GM18526 (cell line): ENCODE measurements around the gene MTF2.

Source experiments
- POLR2A ChIP-seq: IDR thresholded peaks from 3 replicates; pipeline ENCODE4 v1.6.1; 2011; ENCODE audit not compliant: insufficient read length; ENCODE audit errors: extremely low read depth

The MTF2 gene

GRCh38 chr1:93078986-93079654, at the start of gene MTF2:
TSS of gene MTF2 (plus strand) at chr1:93079283. CDS start at chr1:93079527, 244 bp downstream.
- peak; percentile 95 for TF ChIP-seq POLR2A

DNA sequence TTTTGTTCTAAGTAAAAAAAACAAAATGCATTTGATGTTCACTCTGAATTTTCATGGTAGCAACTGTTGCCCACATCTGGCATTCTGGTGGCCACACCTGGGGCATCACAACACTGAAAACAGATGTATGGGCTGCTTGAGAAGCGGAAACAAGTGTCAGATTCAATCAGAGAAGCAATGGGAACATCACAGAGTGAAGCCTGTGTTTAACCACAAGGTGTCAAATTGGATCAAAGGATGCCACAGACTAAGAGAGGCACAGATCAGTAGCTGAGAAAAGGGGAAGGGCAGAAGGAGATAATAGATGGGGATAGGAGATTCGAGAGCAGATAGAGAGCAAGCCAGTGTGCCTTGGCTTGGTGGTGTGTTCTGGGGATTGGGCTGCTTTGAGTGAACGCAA, 49.8 kb upstream of the MTF2 start:
- TF ChIP-seq POLR2A: no peak

DNA sequence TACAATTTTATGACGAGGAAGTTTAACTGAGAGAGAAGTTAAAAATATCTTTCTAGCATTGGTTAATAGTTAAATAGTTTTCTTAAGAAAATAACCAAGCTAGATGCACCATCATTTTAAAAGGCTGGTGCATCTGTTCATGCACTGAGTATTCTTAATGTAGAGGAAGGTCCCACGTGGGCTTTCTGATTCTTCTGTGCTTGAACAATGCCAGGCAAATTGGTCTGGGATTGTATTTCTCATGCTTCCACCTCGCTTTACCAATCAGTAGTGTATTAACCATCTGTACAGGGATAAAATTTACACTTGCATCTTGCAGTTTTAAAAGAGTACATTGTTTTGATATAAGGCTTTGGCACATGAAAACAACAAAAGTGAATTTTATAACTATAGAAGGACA, 47.4 kb upstream of the MTF2 start:
- no peak for TF ChIP-seq POLR2A

DNA sequence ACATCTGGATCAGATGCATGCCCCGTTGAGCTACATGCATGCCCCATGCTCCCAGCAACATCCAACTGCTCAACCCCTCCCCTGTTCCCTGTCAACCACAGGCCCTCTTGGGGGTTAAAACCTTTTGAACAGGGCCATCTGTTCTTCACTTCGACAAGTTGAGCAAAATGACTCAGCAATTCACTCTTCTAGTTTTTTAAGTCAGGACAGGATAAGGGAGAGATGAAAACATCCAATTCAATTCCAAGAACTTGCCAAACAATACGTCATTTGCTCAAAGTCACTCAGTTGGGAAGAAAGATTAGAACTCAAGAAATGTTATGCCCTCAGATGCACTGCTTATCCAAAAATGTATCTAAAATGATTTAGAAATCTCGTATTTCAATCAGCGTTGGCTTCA, 46.1 kb upstream of the MTF2 start:
- TF ChIP-seq POLR2A: no peak

DNA sequence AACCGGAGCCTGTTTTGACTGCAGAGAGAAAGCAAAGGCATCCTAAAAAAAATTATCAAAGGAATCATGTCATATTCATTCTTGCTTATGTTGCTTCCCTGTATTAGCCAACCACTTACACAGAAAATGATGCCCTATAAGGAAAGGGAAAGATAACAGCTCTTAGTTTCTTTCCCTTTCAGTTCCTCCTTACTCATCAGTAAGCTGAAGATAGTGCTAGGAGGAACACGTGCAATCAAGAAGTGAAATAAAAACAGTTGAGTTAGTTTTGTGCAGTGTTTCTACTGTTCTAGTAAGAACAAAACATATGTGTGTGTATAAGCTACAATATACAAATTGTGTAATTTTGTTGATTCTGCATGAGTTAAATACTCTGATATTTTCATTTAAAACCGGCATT, 45.3 kb upstream of the MTF2 start:
- no peak for TF ChIP-seq POLR2A

GRCh38 chr1:93034397-93034796, 44.7 kb upstream of the MTF2 start:
- TF ChIP-seq POLR2A: no peak

- no peak for TF ChIP-seq POLR2A
Measured at GRCh38 chr1:93036672-93037071, 42.4 kb upstream of the MTF2 start.

- TF ChIP-seq POLR2A: no peak
Measured at GRCh38 chr1:93042187-93043056, 36.7 kb upstream of the MTF2 start.

GRCh38 chr1:93043057-93043557, 36.0 kb upstream of the MTF2 start:
- TF ChIP-seq POLR2A: no peak

DNA sequence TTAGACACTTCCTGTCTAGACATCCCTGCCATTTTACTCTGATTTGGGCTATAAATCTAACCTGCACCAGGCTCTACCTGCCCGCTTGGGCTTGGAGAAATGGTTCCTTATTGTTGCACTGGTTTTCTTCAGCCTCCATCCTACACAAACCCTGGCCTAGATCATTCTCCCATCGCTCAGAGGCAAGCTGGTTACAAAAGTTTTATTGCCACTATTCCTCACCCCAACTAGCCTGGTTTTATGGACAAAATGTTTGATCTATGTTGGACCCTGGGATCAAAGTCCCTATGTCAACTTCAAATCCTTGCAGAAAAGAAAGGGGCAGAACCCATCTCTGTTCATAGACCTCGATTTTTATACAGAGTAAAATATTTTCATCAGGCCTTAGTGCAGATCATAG, 31.5 kb upstream of the MTF2 start:
- TF ChIP-seq POLR2A: no peak

GRCh38 chr1:93051961-93052360, 27.1 kb upstream of the MTF2 start:
- TF ChIP-seq POLR2A: no peak

DNA sequence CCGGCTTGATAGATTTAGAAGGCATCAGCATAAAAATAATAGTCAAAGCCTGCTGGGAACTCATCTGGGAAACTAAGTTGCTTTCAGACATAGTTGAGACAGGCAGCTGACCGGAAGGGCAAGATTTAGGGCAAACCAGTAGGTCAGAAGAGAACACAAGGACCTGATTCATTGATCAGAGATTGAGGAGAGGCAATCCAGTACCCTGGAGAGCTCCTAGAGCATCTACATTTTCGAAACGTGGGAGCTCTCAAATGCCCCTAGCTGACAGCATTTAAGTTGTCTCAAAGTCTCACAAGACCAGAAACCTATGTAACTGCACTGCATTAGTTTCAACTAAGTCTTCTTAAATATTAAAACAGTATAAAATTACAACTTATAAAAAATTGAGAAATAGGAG, 22.9 kb upstream of the MTF2 start:
- TF ChIP-seq POLR2A: no peak

GRCh38 chr1:93056649-93057048, 22.4 kb upstream of the MTF2 start:
- no peak for TF ChIP-seq POLR2A

DNA sequence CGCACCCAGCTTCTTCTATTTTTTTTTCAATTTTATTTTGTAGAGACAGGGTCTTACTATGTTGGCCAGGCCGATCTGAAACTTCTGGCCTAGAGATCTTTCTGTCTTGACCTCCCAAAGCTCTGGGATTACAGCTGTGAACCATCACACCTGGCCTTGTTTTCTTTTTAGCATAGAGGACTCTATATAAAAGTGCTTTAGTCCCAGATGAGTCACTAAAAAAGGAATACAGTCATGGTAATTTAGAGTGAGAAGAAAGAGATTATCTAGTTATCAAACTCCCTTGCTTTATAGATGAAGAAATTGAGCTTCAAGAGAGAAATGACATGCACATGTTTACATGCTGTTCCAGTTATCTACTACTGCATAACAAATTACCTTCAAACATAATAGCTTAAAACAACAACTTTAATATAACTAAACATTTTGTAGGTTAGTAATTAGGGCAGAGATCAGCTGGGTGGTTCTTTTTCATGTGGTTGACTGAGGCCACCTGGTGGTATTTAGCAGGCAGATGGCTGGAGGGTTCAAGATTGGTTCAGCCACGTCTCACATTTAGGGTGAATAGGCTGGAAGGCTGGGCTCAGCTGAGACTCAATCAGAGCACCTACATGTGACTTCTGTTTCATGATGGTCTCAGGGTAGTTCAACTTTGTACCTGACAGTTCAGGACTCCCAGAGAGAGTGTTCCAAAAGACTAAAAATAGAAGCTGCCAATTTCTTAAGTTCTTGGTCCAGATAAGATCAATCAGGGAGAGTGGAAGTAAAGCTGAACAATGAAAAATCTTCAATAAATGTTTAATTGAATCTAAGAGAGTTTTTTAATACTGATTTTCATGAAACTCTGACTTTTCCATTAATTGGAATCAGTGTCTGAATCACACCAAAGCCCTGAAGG, 16.9 kb upstream of the MTF2 start:
- TF ChIP-seq POLR2A: no peak

GRCh38 chr1:93076268-93076667, 2.8 kb upstream of the MTF2 start:
- TF ChIP-seq POLR2A: no peak
